HepG2 (cell line): ENCODE measurements around the gene CEP128. TPM values are rescaled to one million over a fixed set of nuclear protein-coding genes. Genes with fewer than 3 reads are reported as not detected.

ENCODE experiments used
- ATAC-seq: fragments of 200-7000 bp; cut with Tn5 transposase; 3 replicates; pipeline ENCODE4 v1.9.1; 2020; ENCODE audit warnings: mild to moderate bottlenecking, moderate library complexity
- BruUV-seq: library from RNA; stranded (reverse); fragments of 400-500 nt; replicated peaks from 2 replicates; lab custom pipeline; 2021; lab: Mats Ljungman, UMichigan
- CTCF ChIA-PET: fragments of 300-600 bp; formaldehyde crosslinking; extraction: SDS; loops from one replicate; lab custom pipeline; 2021; ENCODE audit warnings: low total read pairs, inconsistent platforms, low intra/inter-chr PET ratio; lab: Yijun Ruan, JAX
- POLR2A ChIA-PET: fragments of 350-600 bp; sonication (Branson Sonifier 250); formaldehyde crosslinking; loops from one replicate; lab custom pipeline; 2020; ENCODE audit warnings: antibody characterized with exemption, inconsistent platforms; lab: Yijun Ruan, JAX
- DNase-seq: peaks from one replicate; pipeline ENCODE4 v3.0.0-alpha.2; 2015; ENCODE audit warnings: low spot score
- FAIRE-seq: peaks from 3 replicates; lab custom pipeline; 2011; peaks lifted over from hg19 to GRCh38; lab: Jason Lieb, UNC
- H2AFZ ChIP-seq: one replicate; pipeline ENCODE4 v1.6.1; 2011; ENCODE audit warnings: low read length, inconsistent platforms
- H3K27ac ChIP-seq: fragments of 300-600 bp; 3 replicates; pipeline ENCODE4 v1.8.0; 2011; ENCODE audit warnings: mixed run types, mild to moderate bottlenecking, mixed read lengths, low read length, inconsistent platforms; ENCODE audit not compliant: insufficient read depth; ENCODE audit errors: extremely low read length
- H3K27me3 ChIP-seq, 2 experiments: fragments of 200-600 bp in 1 of 2; 2 replicates in 1 of 2; 3 replicates in 1 of 2; pipeline versions ENCODE4 v1.6.0 to v1.8.0; 2011; ENCODE audit warnings: low read length in 2 of 2, mild to moderate bottlenecking in 2 of 2, moderate library complexity in 2 of 2, inconsistent platforms in 1 of 2; ENCODE audit not compliant: insufficient read depth in 2 of 2, control insufficient read depth in 1 of 2
- H3K36me3 ChIP-seq, 2 experiments: fragments of 200-600 bp in 1 of 2; replicated peaks in 1 of 2; 2 replicates in 1 of 2; 3 replicates in 1 of 2; pipeline versions ENCODE4 v1.5.1 to v1.8.0; 2011; ENCODE audit warnings: low read length in 2 of 2, inconsistent platforms in 1 of 2; ENCODE audit not compliant: insufficient read depth in 2 of 2, control insufficient read depth in 1 of 2
- H3K4me1 ChIP-seq: 2 replicates; pipeline ENCODE4 v1.5.1; 2012; ENCODE audit warnings: low read length, inconsistent platforms; ENCODE audit not compliant: insufficient read depth
- H3K4me2 ChIP-seq: 2 replicates; pipeline ENCODE4 v1.6.0; 2011; ENCODE audit warnings: low read depth, low read length, inconsistent platforms
- H3K4me3 ChIP-seq, 3 experiments: fragments of 200-600 bp in 1 of 3; sonication (generic), shearing (Covaris generic) in 1 of 3; replicated peaks in 1 of 3; 2 replicates each; pipeline ENCODE4 v1.5.1; 2011 to 2016; ENCODE audit warnings: low read length in 3 of 3, inconsistent platforms in 2 of 3, low read depth in 2 of 3, mild to moderate bottlenecking in 2 of 3, control low read depth in 1 of 3, mixed read lengths in 1 of 3; ENCODE audit not compliant: insufficient read depth in 1 of 3
- H3K79me2 ChIP-seq: one replicate; pipeline ENCODE4 v1.6.1; 2011; ENCODE audit warnings: low read length, inconsistent platforms; ENCODE audit not compliant: insufficient read depth
- H3K9ac ChIP-seq: 2 replicates; pipeline ENCODE4 v1.6.0; 2011; ENCODE audit warnings: mild to moderate bottlenecking, low read depth, low read length, inconsistent platforms; ENCODE audit not compliant: insufficient read depth
- H3K9me3 ChIP-seq: 2 replicates; pipeline ENCODE4 v1.5.1; 2012; ENCODE audit warnings: mild to moderate bottlenecking, low read length
- H4K20me1 ChIP-seq: 2 replicates; pipeline ENCODE4 v1.6.0; 2011; ENCODE audit warnings: inconsistent platforms, mild to moderate bottlenecking, low read length, moderate library complexity; ENCODE audit not compliant: insufficient read depth
- ATRX ChIP-seq: sonication (generic); formaldehyde crosslinking; IDR thresholded peaks from 2 replicates; pipeline ENCODE4 v1.4.0; 2020; ENCODE audit warnings: missing genetic modification reagents, borderline replicate concordance
- FIP1L1 ChIP-seq: fragments of 200-400 bp; formaldehyde crosslinking; IDR thresholded peaks from 2 replicates; pipeline ENCODE4 v1.6.1; 2018; ENCODE audit warnings: low read depth, mild to moderate bottlenecking, low read length, moderate library complexity, borderline replicate concordance; ENCODE audit not compliant: insufficient read depth
- KAT7 ChIP-seq: IDR thresholded peaks from 2 replicates; pipeline ENCODE4 v1.6.1; 2018; ENCODE audit warnings: borderline replicate concordance, missing compliant biosample characterization
- MXI1 ChIP-seq: IDR thresholded peaks from 3 replicates; pipeline ENCODE4 v1.6.1; 2012; ENCODE audit warnings: low read depth, low read length, inconsistent platforms, borderline replicate concordance
- RCOR2 ChIP-seq: IDR thresholded peaks from 2 replicates; pipeline ENCODE4 v1.6.1; 2016; ENCODE audit warnings: missing biosample characterization, missing genetic modification reagents
- TARDBP ChIP-seq: sonication (generic); formaldehyde crosslinking; IDR thresholded peaks from 2 replicates; pipeline ENCODE4 v1.8.0; 2022; ENCODE audit warnings: mild to moderate bottlenecking, missing genetic modification reagents
- ZBTB7B ChIP-seq: sonication (generic); formaldehyde crosslinking; IDR thresholded peaks from 2 replicates; pipeline ENCODE4 v1.4.0; 2020; ENCODE audit warnings: missing genetic modification reagents
- ZNF121 ChIP-seq: sonication (generic); formaldehyde crosslinking; IDR thresholded peaks from 2 replicates; pipeline ENCODE4 v1.5.0; 2020; ENCODE audit warnings: mild to moderate bottlenecking, missing genetic modification reagents
- ZNF292 ChIP-seq: sonication (generic); formaldehyde crosslinking; IDR thresholded peaks from 2 replicates; pipeline ENCODE4 v1.8.1; 2022; ENCODE audit warnings: mild to moderate bottlenecking, low read depth, missing genetic modification reagents, borderline replicate concordance
- ZNF296 ChIP-seq: sonication (generic); formaldehyde crosslinking; conservative IDR thresholded peaks from 2 replicates; pipeline ENCODE4 v1.5.0; 2020; ENCODE audit warnings: mild to moderate bottlenecking, missing genetic modification reagents
- ZNF337 ChIP-seq: sonication (generic); formaldehyde crosslinking; IDR thresholded peaks from 2 replicates; pipeline ENCODE4 v1.5.1; 2020; ENCODE audit warnings: missing genetic modification reagents, low read depth, mild to moderate bottlenecking, borderline replicate concordance
- ZNF562 ChIP-seq: sonication (generic); formaldehyde crosslinking; IDR thresholded peaks from 2 replicates; pipeline ENCODE4 v1.8.0; 2022; ENCODE audit warnings: missing genetic modification reagents, borderline replicate concordance
- WGBS: methylation state at CpG from one replicate; pipeline ENCODE4 v1.1.6; 2017; ENCODE audit warnings: low lambda C conversion rate; 5-methylcytosine and 5-hydroxymethylcytosine counted together
- in situ Hi-C: cut with HindIII; loops from 2 replicates; pipeline ENCODE4 v1.10.0; 2017; ENCODE audit warnings: low pct_unique_long_range_greater_than_20kb; ENCODE audit not compliant: extremely low pct_ligation_motif_present
- intact Hi-C: fragments of 100-400 bp; cut with micrococcal nuclease; formaldehyde crosslinking; loops from one replicate; pipeline ENCODE4 v1.10.0; 2022; ENCODE audit not compliant: unreplicated experiment
- polyA plus RNA-seq, 8 experiments: library from polyadenylated mRNA; depleted of rRNA in 3 of 8; stranded (reverse) in 7 of 8; unstranded in 1 of 8; fragments of >200 nt; fragmentation: Illumina TruSeq in 4 of 8; extraction: Trizol in 4 of 8; gene quantifications; 2 replicates each; pipeline versions ENCODE4 v1.2.1 to v1.2.3, GENCODE V29; 2011 to 2016; ENCODE audit warnings: low read depth in 4 of 8, missing spikeins in 1 of 8, mixed read lengths in 1 of 8; ENCODE audit not compliant: insufficient read depth in 1 of 8
- total RNA-seq, 5 experiments: library from RNA; depleted of rRNA; stranded (reverse); fragments of >200 nt; fragmentation: Illumina TruSeq; extraction: Trizol; gene quantifications; 2 replicates each; pipeline ENCODE4 v1.2.3, GENCODE V29; 2016; ENCODE audit warnings: low read depth in 1 of 5
- TF ChIP-seq, protein P1 (sequence below): sonication (generic); formaldehyde crosslinking; IDR thresholded peaks from 2 replicates; pipeline ENCODE4 v1.5.0; 2020; ENCODE audit warnings: mild to moderate bottlenecking, missing genetic modification reagents
- TF ChIP-seq, protein P2 (sequence below): sonication (generic); formaldehyde crosslinking; conservative IDR thresholded peaks from 2 replicates; pipeline ENCODE4 v1.8.1; 2023; ENCODE audit warnings: missing genetic modification reagents
- TF ChIP-seq, protein P3 (sequence below): sonication (generic); formaldehyde crosslinking; IDR thresholded peaks from 2 replicates; pipeline ENCODE4 v1.4.0; 2020; ENCODE audit warnings: missing genetic modification reagents, borderline replicate concordance

The CEP128 gene
- total and polyA plus RNA-seq, 2 of the 13 experiments (the other 11 are each of a cell fraction or from before 2014, with no cell fraction given): 1.3 to 7.5 TPM

DNA sequence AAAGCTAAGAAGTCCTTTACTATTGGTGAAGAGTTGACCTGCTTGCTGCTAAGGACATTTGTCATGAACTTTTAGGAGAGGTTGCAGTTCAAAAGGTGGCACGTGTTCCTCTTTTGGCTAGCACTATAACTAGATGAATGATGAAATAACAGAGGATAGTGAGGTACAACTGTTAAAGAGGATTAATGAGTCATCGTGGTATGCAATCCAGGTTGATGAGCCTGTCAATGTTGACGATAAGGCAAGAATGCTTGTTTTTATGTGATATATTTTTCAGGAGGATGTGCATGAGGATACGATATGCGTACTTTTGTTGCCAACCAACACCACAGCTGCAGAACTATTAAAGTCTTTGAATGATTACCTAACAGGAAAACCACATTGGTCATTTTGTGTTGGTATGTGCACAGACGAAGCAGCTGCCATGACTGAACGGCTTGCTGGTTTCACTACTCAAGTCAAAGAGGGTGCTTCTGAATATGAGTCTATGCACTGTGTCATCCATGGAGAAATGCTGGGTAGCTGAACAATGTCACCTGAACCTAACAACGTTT, 10.6 kb downstream of the CEP128 start:
- CTCF ChIA-PET: no interaction called here
- no peak for ATAC-seq
- H2AFZ ChIP-seq: no peak overlapping the region

More for the DNA sequence above, 10.6 kb downstream of the CEP128 start:
- 89% methylated on average over 8 of the region's 8 CpGs for WGBS
- H3K27ac ChIP-seq: no peak overlapping the region
- no peak for FAIRE-seq
- no peaks in the 10 kb centered on the region for H3K27me3 ChIP-seq
- no TSS peak for BruUV-seq
- in situ Hi-C loops (no loop called here), intact Hi-C loops (no loop called here)
- no peaks in the 10 kb centered on the region for H3K79me2 ChIP-seq
- POLR2A ChIA-PET: no interaction called here
- no peak overlapping the region for H3K4me3 ChIP-seq
- H3K9ac ChIP-seq: no peak overlapping the region
- no peaks in the 10 kb centered on the region; a peak in 1 of 5 replicates for H3K36me3 ChIP-seq
- no peaks in the 10 kb centered on the region for H3K4me1 ChIP-seq
- H3K9me3 ChIP-seq: no peaks in the 10 kb centered on the region
- no peak overlapping the region for H3K4me2 ChIP-seq
- DNase-seq: no peak
- no peaks in the 10 kb centered on the region for H4K20me1 ChIP-seq
- TF ChIP-seq, protein P1, sequence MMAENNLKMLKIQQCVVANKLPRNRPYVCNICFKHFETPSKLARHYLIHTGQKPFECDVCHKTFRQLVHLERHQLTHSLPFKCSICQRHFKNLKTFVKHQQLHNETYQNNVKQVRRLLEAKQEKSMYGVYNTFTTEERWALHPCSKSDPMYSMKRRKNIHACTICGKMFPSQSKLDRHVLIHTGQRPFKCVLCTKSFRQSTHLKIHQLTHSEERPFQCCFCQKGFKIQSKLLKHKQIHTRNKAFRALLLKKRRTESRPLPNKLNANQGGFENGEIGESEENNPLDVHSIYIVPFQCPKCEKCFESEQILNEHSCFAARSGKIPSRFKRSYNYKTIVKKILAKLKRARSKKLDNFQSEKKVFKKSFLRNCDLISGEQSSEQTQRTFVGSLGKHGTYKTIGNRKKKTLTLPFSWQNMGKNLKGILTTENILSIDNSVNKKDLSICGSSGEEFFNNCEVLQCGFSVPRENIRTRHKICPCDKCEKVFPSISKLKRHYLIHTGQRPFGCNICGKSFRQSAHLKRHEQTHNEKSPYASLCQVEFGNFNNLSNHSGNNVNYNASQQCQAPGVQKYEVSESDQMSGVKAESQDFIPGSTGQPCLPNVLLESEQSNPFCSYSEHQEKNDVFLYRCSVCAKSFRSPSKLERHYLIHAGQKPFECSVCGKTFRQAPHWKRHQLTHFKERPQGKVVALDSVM (CRISPR knock-in tag): no peak
- TF ChIP-seq ZBTB7B (CRISPR knock-in tag) (no peak), ZNF562 (CRISPR knock-in tag) (no peak), RCOR2 (CRISPR knock-in tag) (no peak), ATRX (CRISPR knock-in tag) (no peak), ZNF296 (no peak), ZNF121 (CRISPR knock-in tag) (no peak), MXI1 (no peak), FIP1L1 (no peak), ZNF292 (no peak), ZNF337 (CRISPR knock-in tag) (no peak), KAT7 (CRISPR knock-in tag) (no peak), TARDBP (no peak)
- TF ChIP-seq, protein P2, sequence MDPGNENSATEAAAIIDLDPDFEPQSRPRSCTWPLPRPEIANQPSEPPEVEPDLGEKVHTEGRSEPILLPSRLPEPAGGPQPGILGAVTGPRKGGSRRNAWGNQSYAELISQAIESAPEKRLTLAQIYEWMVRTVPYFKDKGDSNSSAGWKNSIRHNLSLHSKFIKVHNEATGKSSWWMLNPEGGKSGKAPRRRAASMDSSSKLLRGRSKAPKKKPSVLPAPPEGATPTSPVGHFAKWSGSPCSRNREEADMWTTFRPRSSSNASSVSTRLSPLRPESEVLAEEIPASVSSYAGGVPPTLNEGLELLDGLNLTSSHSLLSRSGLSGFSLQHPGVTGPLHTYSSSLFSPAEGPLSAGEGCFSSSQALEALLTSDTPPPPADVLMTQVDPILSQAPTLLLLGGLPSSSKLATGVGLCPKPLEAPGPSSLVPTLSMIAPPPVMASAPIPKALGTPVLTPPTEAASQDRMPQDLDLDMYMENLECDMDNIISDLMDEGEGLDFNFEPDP (CRISPR knock-in tag): no peak
- TF ChIP-seq, protein P3, sequence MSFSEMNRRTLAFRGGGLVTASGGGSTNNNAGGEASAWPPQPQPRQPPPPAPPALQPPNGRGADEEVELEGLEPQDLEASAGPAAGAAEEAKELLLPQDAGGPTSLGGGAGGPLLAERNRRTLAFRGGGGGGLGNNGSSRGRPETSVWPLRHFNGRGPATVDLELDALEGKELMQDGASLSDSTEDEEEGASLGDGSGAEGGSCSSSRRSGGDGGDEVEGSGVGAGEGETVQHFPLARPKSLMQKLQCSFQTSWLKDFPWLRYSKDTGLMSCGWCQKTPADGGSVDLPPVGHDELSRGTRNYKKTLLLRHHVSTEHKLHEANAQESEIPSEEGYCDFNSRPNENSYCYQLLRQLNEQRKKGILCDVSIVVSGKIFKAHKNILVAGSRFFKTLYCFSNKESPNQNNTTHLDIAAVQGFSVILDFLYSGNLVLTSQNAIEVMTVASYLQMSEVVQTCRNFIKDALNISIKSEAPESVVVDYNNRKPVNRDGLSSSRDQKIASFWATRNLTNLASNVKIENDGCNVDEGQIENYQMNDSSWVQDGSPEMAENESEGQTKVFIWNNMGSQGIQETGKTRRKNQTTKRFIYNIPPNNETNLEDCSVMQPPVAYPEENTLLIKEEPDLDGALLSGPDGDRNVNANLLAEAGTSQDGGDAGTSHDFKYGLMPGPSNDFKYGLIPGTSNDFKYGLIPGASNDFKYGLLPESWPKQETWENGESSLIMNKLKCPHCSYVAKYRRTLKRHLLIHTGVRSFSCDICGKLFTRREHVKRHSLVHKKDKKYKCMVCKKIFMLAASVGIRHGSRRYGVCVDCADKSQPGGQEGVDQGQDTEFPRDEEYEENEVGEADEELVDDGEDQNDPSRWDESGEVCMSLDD: no peak
